ENCODE measurements around the gene PHF19. TPM values are rescaled to one million over a fixed set of nuclear protein-coding genes. Genes with fewer than 3 reads are reported as not detected.

The PHF19 gene
- total and polyA plus RNA-seq, 9 donors = 16.8 to 56.0 (median 40.2) TPM

DNA sequence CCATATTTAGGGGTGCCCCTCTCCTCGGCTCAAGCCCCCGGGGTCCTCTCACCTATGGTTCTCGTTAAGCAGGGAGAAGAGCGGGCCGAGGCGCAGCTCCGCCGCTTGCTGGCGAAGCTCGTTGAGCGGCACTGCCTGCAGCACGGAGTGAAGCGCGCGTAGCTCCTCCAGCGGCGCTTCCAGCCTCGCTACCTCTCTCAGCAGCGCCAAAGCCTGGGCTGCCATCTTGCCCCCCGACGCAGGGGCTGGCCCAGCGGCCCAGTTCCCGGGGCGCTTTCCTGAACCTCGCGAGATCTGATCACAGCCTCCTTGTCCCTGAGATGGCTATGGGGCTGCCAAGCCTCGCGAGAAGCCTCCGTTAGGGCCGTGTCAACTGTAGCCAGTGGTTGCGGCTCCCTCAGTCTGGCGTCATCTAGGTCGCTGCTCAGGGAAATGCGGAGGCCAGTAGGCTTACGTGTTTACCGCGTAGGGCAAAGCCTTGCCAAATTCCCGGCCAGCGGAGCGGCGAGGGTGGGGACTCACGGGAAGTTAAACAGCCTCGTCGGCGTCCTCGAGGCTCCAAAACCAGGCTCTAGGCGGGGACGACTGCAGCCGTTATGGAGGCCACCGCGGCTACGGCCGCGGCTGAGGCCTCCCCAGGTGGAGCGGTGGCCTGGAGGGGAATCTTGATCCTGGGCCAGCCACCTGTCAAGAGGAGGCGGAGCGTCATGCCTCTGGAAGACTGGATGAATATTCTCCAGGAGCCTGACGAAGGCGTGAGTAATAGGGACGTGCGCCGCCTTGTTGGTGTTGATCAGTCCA, 34.1 kb downstream of the PHF19 start, which contains the start of gene PSMD5:
TSS of gene PSMD5 (minus strand) at position 238 of the 801 bp plus-strand sequence. CDS start at position 225, 13 bp downstream.
- Histone ChIP-seq H3K4me3 (peak within 1 kb of the TSS; percentile 66), H3K36me3 (no peaks in the 10 kb centered on the region), H3K27me3 (no peaks in the 10 kb centered on the region), H3K4me1 (ENCODE audit: insufficient read depth) (peaks cover 7% of the 10 kb centered on the region), H3K27ac (peak within 1 kb of the TSS; percentile 68 to 76), H3K9me3 (no peaks in the 10 kb centered on the region)
- peak; percentile 71 for TF ChIP-seq POLR2A (IDR thresholded peaks at IDR 0.05)
- TF ChIP-seq, protein P1, sequence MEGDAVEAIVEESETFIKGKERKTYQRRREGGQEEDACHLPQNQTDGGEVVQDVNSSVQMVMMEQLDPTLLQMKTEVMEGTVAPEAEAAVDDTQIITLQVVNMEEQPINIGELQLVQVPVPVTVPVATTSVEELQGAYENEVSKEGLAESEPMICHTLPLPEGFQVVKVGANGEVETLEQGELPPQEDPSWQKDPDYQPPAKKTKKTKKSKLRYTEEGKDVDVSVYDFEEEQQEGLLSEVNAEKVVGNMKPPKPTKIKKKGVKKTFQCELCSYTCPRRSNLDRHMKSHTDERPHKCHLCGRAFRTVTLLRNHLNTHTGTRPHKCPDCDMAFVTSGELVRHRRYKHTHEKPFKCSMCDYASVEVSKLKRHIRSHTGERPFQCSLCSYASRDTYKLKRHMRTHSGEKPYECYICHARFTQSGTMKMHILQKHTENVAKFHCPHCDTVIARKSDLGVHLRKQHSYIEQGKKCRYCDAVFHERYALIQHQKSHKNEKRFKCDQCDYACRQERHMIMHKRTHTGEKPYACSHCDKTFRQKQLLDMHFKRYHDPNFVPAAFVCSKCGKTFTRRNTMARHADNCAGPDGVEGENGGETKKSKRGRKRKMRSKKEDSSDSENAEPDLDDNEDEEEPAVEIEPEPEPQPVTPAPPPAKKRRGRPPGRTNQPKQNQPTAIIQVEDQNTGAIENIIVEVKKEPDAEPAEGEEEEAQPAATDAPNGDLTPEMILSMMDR (IDR thresholded peaks at IDR 0.05) = peak in 2 of 3 donors; percentile 8 to 13
- peak; percentile 61 for TF ChIP-seq EP300 (IDR thresholded peaks at IDR 0.05)
- 1 to 8% (median 7%) methylated on average over 61 to 62 of the region's 62 CpGs for WGBS, 3 donors
- intact Hi-C loops (cut with DNase I) = no loop called here
- peak; percentile 97 to 98 (median 98) for DNase-seq

DNA sequence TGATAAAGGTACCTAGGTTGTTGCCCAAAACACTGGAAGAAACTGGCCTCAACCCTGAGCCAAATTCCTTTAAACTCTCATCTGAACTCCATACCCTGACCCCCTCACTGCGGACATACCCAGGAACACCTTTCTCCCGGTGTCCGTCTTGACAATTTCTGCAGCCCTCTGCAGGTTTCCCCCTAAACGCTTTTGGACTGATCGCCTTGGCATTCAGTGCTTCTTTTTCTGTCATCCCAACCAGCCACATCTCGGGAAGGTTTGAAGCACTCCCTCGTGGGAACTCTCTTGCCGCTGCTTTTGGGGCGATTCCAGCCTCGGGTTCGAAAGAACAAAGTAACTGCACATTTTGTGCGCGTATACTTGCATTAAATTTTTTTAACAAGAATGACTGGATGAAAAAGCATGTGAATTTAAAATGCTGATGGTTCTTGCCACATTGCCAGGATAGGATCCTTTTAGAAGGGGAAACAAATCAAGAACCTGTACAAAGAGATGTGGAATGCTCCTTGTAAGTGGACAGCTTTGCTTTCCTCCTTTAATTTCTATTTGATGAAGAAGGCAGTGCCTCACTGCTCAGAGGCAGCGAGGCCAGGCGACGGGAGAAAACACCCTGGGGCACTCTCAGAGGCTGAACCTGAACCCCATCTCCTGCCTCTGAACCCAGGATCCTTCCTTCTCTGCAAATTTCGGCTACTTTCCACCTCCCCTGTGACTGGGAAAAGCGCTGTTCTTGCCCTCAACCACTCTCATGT, 34.9 kb downstream of the PHF19 start:
- 25 to 45% (median 38%) methylated on average over 18 of the region's 18 CpGs for WGBS, 3 donors
- no peak for DNase-seq
- Histone ChIP-seq H3K9me3 (no peaks in the 10 kb centered on the region), H3K4me3 (peak overlapping the region; percentile 66), H3K27me3 (no peaks in the 10 kb centered on the region), H3K36me3 (no peaks in the 10 kb centered on the region), H3K4me1 (ENCODE audit: insufficient read depth) (peaks cover 7% of the 10 kb centered on the region), H3K27ac (peak overlapping the region; percentile 68 to 76)
- TF ChIP-seq EP300 (IDR thresholded peaks at IDR 0.05) = no peak
- TF ChIP-seq, protein P1 (IDR thresholded peaks at IDR 0.05) = no peak
- intact Hi-C loops (cut with DNase I) = no loop called here

- intact Hi-C loops (cut with DNase I) = no loop called here
These were observed 37.8 kb downstream of the PHF19 start for GRCh38 chr9:120839146-120839545.

DNA sequence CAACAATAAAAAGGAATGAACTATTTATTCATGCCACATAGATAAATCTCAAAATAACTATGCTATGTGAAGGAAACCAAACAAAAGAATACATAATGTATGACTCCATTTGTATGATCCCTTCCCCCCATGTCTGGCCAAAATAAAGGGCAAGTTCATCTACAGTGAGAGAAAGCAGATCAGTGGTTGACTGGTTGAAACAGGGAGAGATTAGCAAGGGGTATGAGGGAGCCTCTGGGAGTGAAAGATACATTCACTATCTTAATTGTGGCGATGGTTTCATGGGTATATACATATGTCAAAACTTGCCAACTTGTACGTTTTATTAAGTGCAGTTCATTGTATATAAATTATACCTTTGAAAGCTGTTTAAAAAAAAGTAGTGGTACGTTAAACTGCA, 39.1 kb downstream of the PHF19 start:
- 90 to 93% (median 93%) methylated on average over 3 of the region's 3 CpGs for WGBS, 3 donors
- no peak overlapping the region for H3K4me3 ChIP-seq
- TF ChIP-seq POLR2A (IDR thresholded peaks at IDR 0.05) = no peak
- TF ChIP-seq EP300 (IDR thresholded peaks at IDR 0.05) = no peak
- TF ChIP-seq, protein P1 (IDR thresholded peaks at IDR 0.05) = no peak
- intact Hi-C loops (cut with DNase I) = no loop called here
- H3K36me3 ChIP-seq = no peaks in the 10 kb centered on the region
- no peaks in the 10 kb centered on the region for H3K9me3 ChIP-seq
- DNase-seq = no peak
- no peaks in the 10 kb centered on the region for H3K27me3 ChIP-seq
- peaks cover 7% of the 10 kb centered on the region for H3K4me1 ChIP-seq (ENCODE audit: insufficient read depth)
- H3K27ac ChIP-seq = no peak overlapping the region

More at GRCh38 chr9:120839146-120839545, 37.8 kb downstream of the PHF19 start:
- no peak overlapping the region for H3K27ac ChIP-seq
- WGBS, 3 donors = 70 to 78% (median 74%) methylated on average over 2 of the region's 2 CpGs
- H3K4me3 ChIP-seq = no peak overlapping the region
- peaks cover 7% of the 10 kb centered on the region for H3K4me1 ChIP-seq (ENCODE audit: insufficient read depth)
- TF ChIP-seq POLR2A (IDR thresholded peaks at IDR 0.05) = no peak
- no peak for TF ChIP-seq EP300 (IDR thresholded peaks at IDR 0.05)
- TF ChIP-seq, protein P1 (IDR thresholded peaks at IDR 0.05) = no peak
- H3K27me3 ChIP-seq = no peaks in the 10 kb centered on the region
- H3K9me3 ChIP-seq = no peaks in the 10 kb centered on the region
- H3K36me3 ChIP-seq = no peaks in the 10 kb centered on the region
- DNase-seq = no peak

Measured in ovary (tissue), 9 donors.